ENCODE results near the gene HSP90B1.

Gene HSP90B1

DNA sequence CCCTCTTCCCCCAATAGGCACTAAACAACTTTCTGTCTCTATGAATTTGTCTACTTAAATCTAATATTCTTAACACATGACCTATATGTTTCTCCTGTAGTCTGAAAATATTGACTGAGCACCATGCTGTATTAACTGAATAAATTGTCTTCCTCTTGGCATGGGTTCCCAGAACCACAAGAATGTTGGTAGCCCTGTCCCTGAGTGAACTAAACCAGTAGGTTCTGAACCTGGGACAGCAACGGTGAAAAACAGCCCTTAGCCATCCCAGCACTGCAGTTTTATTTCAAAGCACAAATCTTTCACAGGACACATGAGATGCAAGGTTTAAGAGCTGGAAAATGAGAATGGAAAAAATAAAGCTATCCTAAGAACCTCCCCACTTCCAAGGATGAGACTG is 20.4 kb upstream of the HSP90B1 start:
- Mint-ChIP-seq H3K27ac (no peak overlapping the region), H3K4me1 (ENCODE audit: low read depth) (no peaks in the 10 kb centered on the region), H3K27me3 (peaks cover 3% of the 10 kb centered on the region), H3K9me3 (peaks cover 9% of the 10 kb centered on the region), H3K4me3 (no peak overlapping the region), H3K36me3 (ENCODE audit: low read depth) (no peaks in the 10 kb centered on the region)
- intact Hi-C loops (cut with micrococcal nuclease) = no loop called here

DNA sequence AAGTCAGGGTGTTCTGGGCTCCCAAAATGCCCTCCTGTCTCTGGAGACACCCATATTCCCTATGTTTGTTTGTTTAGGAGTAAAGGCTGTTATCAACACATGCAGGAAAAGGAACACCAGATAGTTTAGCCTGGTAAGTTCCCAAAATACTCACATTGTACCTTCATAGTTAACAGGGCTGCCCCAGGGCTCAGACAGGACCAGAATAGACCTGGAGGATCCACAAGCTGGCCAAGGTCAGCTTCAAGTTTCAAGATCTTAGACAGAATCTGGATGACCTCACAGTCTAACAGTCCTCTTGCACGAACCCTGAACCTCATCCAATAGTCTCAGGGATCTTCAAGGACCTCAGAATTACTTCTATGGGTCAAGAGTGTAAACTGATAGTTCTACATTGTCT is 18.1 kb upstream of the HSP90B1 start:
- Mint-ChIP-seq H3K4me1 (ENCODE audit: low read depth) (no peaks in the 10 kb centered on the region), H3K27me3 (no peaks in the 10 kb centered on the region), H3K9me3 (no peaks in the 10 kb centered on the region), H3K36me3 (ENCODE audit: low read depth) (no peaks in the 10 kb centered on the region), H3K27ac (no peak overlapping the region), H3K4me3 (no peak overlapping the region)
- intact Hi-C loops (cut with micrococcal nuclease) = no loop called here

DNA sequence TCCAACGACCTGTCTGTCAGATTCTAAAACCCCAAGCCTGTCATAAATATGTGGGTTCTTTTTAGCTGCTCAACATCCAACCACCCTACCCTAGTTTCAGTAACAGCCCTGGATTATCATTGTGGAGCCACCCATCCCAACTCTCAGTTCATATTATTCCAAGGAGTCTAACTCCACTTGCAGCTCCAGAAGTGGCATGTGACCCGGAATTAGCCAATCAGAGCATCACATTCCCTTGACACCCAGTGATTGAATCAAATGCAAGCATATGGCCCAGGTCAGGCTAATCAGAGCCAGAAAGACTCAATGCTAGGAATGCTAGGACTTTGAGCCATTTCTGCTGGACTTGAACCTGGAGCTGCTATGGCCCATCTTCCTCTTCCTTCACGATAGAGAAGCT is 17.1 kb upstream of the HSP90B1 start:
- no peaks in the 10 kb centered on the region for H3K4me1 Mint-ChIP-seq (ENCODE audit: low read depth)
- H3K36me3 Mint-ChIP-seq (ENCODE audit: low read depth) = peaks cover 7% of the 10 kb centered on the region
- H3K27me3 Mint-ChIP-seq = no peaks in the 10 kb centered on the region
- intact Hi-C loops (cut with micrococcal nuclease) = no loop called here
- peaks cover 9% of the 10 kb centered on the region for H3K9me3 Mint-ChIP-seq
- no peak overlapping the region for H3K27ac Mint-ChIP-seq
- no peak overlapping the region for H3K4me3 Mint-ChIP-seq

DNA sequence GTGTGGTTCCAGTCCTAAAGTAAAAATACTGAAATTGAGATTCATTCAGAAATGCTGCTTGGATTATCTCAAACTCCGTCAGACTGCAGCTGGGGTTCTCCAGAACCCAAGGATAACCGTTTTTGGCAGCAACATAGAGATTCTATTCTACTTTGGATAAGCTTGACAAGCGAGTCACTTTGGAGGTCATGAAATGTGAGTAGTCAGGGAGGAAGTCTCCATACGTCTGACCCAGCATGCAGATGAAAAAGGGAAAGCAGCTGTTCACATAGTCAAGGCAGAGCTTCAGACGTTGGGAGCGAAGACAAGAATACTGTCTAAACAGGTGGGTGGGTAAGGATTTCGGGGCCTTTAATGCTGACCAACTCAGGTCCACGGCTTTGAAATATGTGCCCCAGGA is 14.9 kb upstream of the HSP90B1 start:
- Mint-ChIP-seq H3K4me1 (ENCODE audit: low read depth) (no peaks in the 10 kb centered on the region), H3K4me3 (no peak overlapping the region), H3K36me3 (ENCODE audit: low read depth) (peaks cover 7% of the 10 kb centered on the region), H3K9me3 (peaks cover 10% of the 10 kb centered on the region), H3K27me3 (no peaks in the 10 kb centered on the region), H3K27ac (no peak overlapping the region)
- intact Hi-C loops (cut with micrococcal nuclease) = no loop called here

DNA sequence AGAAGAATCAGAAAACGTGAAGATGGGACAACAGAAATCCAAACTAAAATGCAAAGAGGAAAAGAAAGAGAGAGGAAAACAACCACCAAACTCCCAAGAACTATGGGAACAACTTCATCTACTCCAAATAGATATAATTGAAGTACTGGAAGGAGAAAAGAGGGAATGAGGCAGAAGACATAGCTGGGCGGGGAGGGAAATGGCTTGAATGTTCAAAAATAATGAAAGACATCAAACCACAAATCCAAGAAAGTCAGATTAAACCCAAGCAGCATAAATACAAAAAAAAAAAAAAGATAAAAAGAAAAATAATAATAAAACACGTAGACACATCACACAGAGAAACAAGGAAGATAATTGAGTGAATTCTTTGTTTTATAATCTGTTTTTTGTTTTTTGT is 12.3 kb upstream of the HSP90B1 start:
- Mint-ChIP-seq H3K4me1 (ENCODE audit: low read depth) (no peaks in the 10 kb centered on the region), H3K27ac (no peak overlapping the region), H3K9me3 (peaks cover 10% of the 10 kb centered on the region), H3K36me3 (ENCODE audit: low read depth) (peaks cover 7% of the 10 kb centered on the region), H3K4me3 (no peak overlapping the region), H3K27me3 (no peaks in the 10 kb centered on the region)
- intact Hi-C loops (cut with micrococcal nuclease) = no loop called here

DNA sequence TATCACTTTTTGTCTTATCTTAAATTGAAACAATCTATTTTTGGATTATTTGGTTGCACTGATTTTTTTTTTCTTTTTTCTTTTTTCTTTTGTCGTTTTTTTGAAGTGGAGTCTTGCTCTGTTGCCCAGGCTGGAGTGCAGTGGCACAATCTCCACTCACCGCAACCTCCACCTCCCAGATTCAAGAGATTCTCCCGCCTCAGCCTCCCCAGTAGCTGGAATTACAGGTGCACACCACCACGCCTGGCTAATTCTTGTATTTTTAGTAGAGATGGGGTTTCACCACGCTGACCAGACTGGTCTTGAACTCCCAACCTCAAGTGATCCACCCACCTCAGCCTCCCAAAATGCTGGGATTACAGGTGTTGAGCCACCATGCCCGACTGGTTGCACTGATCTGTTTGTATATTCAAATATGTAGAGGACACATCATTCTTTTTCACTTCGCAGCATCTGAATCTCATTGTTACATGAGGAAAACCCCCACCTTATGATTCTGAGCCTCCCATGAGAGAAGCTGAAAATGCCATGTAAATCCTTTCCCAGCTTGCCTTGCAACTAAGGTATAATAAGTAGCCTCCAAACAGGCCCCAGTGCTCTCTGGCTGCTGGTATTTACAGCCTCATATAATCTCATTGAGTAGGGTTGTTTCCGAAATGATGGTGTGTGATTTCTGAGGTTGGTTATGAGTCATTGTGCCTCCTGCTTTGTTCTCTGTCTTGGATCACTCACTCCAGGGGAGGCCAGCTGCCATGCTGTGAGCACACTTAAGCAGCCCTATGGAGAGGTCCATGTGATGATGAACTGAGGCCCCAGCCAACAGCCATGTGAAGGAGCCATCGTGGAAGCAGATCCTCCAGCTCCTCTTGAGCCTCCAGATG is 5.2 kb upstream of the HSP90B1 start:
- Mint-ChIP-seq H3K36me3 (ENCODE audit: low read depth) (peaks cover 1% of the 10 kb centered on the region), H3K4me1 (ENCODE audit: low read depth) (peaks cover 15% of the 10 kb centered on the region), H3K9me3 (no peaks in the 10 kb centered on the region), H3K4me3 (no peak overlapping the region), H3K27me3 (no peaks in the 10 kb centered on the region), H3K27ac (no peak overlapping the region)
- intact Hi-C loops (cut with micrococcal nuclease) = no loop called here

DNA sequence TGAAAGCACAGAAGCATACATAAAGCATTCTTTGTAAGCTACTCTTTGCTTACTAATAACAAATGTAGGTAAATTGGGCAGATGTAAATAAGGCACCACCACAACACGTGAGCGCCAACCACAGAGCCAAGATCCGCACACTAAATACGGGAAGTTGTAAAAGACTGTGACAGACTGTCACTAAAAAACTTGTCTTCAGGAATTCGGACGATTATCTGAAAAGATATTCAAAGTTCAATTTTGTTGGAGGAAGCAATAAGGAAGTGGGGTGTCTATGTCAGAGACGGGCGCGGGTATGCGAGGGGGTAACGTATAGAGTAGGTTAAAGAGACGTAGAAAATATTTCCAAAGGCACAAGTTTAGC is 1.5 kb upstream of the HSP90B1 start:
- Mint-ChIP-seq H3K36me3 (ENCODE audit: low read depth) (peaks cover 34% of the 10 kb centered on the region), H3K27me3 (no peaks in the 10 kb centered on the region), H3K27ac (peak overlapping the region; percentile 99), H3K4me3 (peak overlapping the region; percentile 78), H3K9me3 (no peaks in the 10 kb centered on the region), H3K4me1 (ENCODE audit: low read depth) (peaks cover 32% of the 10 kb centered on the region)
- intact Hi-C loops (cut with micrococcal nuclease) = loop anchor here (2.0 kb wide), 1 partner anchor 156 kb away; no protein-coding TSS in a partner anchor

DNA sequence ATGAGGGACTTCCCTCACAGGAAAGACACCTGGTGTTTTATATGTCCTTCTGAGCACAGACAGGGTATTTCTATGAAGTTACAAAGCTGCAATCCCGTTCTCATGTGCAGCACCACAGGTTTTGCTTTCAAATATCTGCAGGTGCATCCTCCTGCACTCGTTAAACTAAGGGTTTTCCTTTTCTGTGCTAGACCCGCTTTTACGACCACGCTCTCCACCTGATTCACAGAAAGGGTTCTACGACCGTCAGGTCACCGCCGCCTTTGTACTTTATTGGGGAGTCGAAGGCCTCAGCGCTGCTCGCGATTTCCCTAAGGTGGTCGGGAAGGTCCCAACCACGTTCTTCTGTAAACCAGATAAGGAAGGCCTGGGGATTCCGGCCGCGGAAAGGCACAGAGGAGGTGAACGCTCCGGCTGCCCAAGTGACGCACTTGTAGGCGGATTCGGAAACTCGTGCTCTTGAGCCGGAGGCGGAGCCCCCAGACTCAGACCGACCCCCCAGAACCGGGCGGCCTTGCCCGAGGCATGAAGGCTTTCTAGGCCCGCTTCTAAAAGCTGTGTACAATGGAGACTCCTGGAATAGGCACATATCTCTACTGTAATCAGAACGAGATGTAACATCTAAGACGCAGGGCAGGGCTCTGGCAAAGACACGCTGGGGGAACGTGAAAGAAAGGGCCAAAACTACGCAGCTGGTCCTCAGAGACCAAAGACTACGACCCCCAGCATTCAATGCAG is 995 bp upstream of the HSP90B1 start:
- intact Hi-C loops (cut with micrococcal nuclease) = loop anchor here (2.0 kb wide), 1 partner anchor 156 kb away; no protein-coding TSS in a partner anchor
- Mint-ChIP-seq H3K27me3 (no peaks in the 10 kb centered on the region), H3K27ac (peak overlapping the region; percentile 99), H3K4me3 (peak overlapping the region; percentile 78), H3K9me3 (no peaks in the 10 kb centered on the region), H3K36me3 (ENCODE audit: low read depth) (peaks cover 38% of the 10 kb centered on the region), H3K4me1 (ENCODE audit: low read depth) (peaks cover 34% of the 10 kb centered on the region)

DNA sequence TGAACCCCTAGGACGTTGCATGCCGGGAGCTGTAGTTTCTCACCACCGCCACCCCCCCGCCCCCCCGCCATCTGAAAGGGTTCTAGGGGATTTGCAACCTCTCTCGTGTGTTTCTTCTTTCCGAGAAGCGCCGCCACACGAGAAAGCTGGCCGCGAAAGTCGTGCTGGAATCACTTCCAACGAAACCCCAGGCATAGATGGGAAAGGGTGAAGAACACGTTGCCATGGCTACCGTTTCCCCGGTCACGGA is 501 bp upstream of the HSP90B1 start:
- Mint-ChIP-seq H3K36me3 (ENCODE audit: low read depth) (peaks cover 43% of the 10 kb centered on the region), H3K4me1 (ENCODE audit: low read depth) (peaks cover 39% of the 10 kb centered on the region), H3K27ac (peak overlapping the region; percentile 99), H3K4me3 (peak overlapping the region; percentile 78), H3K9me3 (no peaks in the 10 kb centered on the region), H3K27me3 (no peaks in the 10 kb centered on the region)
- intact Hi-C loops (cut with micrococcal nuclease) = loop anchor here (1.0 to 2.0 kb wide), 5 partner anchors 28 to 157 kb away; partner anchors contain the start of genes NT5DC3 and TDG

DNA sequence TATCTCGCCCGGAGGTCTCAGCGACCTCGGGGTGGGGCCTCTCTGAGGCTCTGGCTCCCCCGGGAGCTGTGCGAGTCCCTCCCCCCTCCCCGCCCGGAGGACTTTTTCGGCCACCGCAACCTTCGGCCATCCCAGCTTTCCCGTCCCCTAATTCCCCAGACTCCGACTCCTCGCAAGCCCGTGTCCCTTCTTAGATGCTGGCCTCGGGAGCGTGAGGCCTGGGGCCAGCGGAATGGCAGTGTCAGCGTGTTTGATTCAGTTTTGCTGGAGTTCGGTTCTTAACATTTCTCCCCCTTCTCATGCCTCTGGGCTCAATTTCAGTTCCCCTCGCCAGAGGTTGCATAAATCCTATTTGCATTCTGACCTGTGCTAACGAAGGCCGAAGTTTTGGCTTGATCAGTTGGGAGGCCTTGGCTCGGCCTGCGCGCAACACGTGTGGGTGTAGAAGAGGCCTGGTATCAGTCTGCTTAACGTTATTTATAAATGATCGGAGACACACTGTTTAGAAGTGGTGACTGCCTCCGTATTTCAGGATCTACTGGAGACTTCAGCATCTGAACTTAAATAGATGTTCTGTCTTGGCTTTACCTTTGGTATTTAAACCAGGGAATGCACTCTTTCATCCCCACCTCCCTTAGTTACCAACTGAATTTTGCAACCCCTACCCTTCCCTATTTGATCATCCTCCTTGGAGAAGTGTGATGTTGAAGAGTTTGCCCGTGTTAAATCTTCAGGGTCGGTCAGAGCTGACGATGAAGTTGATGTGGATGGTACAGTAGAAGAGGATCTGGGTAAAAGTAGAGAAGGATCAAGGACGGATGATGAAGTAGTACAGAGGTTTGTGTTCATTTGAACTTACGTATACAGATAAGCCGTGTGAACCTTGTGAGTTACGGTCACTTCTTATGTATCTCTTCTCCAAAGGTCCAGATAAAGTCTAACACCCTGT is 851 bp downstream of the HSP90B1 start:
- H3K4me1 Mint-ChIP-seq (ENCODE audit: low read depth) = peaks cover 52% of the 10 kb centered on the region
- no peaks in the 10 kb centered on the region for H3K9me3 Mint-ChIP-seq
- peaks cover 57% of the 10 kb centered on the region for H3K36me3 Mint-ChIP-seq (ENCODE audit: low read depth)
- intact Hi-C loops (cut with micrococcal nuclease) = loop anchor here (1.0 to 2.0 kb wide), 4 partner anchors 26 to 90 kb away; partner anchors contain the start of genes NT5DC3 and TDG
- H3K27ac Mint-ChIP-seq = peak overlapping the region; percentile 99
- H3K4me3 Mint-ChIP-seq = peak overlapping the region; percentile 78
- no peaks in the 10 kb centered on the region for H3K27me3 Mint-ChIP-seq

DNA sequence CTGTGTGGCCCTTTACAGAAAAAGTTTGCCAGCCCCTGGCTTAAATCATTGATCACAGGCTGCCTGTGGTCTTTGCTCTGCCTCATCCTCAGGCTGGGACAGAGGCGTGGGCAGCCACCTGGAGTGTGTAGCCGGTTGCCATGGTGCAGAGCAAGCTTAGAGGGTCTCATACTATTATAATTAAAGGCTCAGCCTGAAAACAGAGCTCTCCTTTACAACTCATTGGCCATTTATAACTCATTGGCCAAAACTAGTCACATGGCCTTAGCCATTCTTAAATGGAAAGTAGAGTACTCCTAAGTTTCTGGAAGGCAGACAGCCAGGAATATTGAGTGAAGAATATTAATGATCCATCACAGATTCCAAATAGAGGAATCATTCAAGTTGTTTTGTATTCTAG is 3.0 kb downstream of the HSP90B1 start:
- Mint-ChIP-seq H3K36me3 (ENCODE audit: low read depth) (peaks cover 74% of the 10 kb centered on the region), H3K4me3 (no peak overlapping the region), H3K27me3 (no peaks in the 10 kb centered on the region), H3K27ac (no peak overlapping the region), H3K9me3 (no peaks in the 10 kb centered on the region), H3K4me1 (ENCODE audit: low read depth) (peaks cover 55% of the 10 kb centered on the region)
- intact Hi-C loops (cut with micrococcal nuclease) = no loop called here

DNA sequence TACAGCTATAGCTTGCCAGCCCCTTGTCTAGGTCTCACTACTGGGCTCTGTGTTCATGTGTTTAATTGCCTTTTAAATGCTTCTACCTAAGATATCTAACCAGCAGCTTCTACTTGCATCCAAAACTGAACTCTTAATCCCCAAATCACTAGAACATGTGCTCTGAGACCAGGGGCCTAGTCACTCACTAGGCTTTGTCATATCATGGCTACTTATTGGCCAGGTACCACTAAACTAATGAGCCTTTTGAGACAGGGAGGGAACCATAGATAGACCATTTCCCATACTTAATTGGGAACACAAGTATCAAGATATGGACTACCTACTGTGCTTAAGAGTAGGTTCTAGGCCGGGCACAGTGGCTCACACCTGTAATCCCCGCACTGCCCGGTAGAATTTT is 6.5 kb downstream of the HSP90B1 start:
- Mint-ChIP-seq H3K27ac (no peak overlapping the region), H3K36me3 (ENCODE audit: low read depth) (peaks cover 90% of the 10 kb centered on the region), H3K27me3 (no peaks in the 10 kb centered on the region), H3K9me3 (no peaks in the 10 kb centered on the region), H3K4me1 (ENCODE audit: low read depth) (peaks cover 37% of the 10 kb centered on the region), H3K4me3 (no peak overlapping the region)
- intact Hi-C loops (cut with micrococcal nuclease) = no loop called here

DNA sequence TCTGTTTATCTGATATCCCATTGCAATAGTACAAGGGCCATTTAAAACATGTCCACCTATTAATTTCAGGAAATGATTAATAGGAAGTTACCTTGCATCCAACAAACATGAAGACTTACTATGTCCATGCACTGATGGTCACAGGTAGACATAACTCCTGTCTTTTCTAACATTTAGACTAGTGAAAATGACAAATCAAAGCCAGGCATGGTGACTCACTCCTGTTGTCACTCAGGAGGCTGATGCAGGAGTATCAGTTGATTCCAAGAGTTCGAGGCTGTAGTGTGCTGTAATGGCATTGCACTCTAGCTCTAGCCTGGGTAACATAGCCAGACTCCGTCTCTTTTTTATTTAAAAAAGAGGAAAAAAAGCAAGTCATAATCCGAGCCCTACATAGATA is 14.8 kb downstream of the HSP90B1 start:
- H3K36me3 Mint-ChIP-seq (ENCODE audit: low read depth) = peaks cover 100% of the 10 kb centered on the region
- H3K27me3 Mint-ChIP-seq = no peaks in the 10 kb centered on the region
- no peak overlapping the region for H3K4me3 Mint-ChIP-seq
- no peaks in the 10 kb centered on the region for H3K9me3 Mint-ChIP-seq
- peaks cover 6% of the 10 kb centered on the region for H3K4me1 Mint-ChIP-seq (ENCODE audit: low read depth)
- intact Hi-C loops (cut with micrococcal nuclease) = loop anchor here (5.0 kb wide), 2 partner anchors 37 to 1182 kb away; no protein-coding TSS in a partner anchor
- H3K27ac Mint-ChIP-seq = no peak overlapping the region

Measured in dendritic cell treated with granulocyte-macrophage colony-stimulating factor and Interleukin-4, amounts not matched to agents 40 ng/mL and 50 ng/mL, for 4 days (primary cell).